ENCODE data around the gene P2RY6.

P2RY6 gene

GRCh38 chr11:73281796-73282660, 9.9 kb downstream of the P2RY6 start:
- no peak for DNase-seq

- DNase-seq: no peak
Observed at GRCh38 chr11:73283276-73284000, 11.3 kb downstream of the P2RY6 start.

DNA sequence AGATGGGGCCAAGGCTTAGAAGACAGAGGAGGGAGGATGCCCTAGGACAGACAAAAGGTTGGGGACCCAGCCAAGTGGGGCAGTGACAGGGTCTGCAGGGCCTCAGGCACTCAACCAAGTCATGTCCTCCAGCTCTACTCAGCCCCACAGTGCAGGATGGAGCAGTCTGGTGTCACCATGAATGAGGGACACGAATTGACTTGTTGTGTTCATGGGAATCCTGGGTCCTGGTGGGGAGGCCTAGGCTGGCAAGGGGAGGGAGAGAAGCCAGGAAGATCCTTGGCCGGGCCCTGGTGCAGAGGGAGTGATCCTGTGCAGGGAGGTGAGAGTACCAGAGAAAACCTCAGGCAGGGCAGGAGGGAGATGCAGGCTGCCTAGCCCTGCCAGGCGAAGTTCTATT, 12.0 kb downstream of the P2RY6 start:
- DNase-seq: no peak

DNA sequence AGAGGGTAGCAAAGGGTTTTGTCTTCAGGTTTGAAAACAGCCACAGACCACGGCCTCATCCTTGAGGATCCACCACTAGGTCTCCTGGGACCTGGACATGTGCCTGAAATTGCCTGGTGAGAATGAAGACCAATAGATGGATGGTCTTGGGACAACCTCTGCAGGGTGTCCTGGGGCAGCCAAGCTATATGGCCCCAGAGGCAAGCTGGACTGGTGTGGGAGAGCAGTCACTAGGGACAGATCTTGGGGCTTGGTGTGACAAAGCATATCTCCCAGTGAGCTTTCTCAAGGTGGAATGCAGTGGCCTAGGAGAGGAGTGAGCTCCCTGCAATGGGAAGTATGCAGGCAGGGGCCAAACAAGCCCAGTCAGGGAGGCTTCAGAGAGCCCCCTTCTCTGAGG, 13.6 kb downstream of the P2RY6 start:
- no peak for DNase-seq

- no peak for DNase-seq
Observed at GRCh38 chr11:73286240-73286810, 14.2 kb downstream of the P2RY6 start.

DNA sequence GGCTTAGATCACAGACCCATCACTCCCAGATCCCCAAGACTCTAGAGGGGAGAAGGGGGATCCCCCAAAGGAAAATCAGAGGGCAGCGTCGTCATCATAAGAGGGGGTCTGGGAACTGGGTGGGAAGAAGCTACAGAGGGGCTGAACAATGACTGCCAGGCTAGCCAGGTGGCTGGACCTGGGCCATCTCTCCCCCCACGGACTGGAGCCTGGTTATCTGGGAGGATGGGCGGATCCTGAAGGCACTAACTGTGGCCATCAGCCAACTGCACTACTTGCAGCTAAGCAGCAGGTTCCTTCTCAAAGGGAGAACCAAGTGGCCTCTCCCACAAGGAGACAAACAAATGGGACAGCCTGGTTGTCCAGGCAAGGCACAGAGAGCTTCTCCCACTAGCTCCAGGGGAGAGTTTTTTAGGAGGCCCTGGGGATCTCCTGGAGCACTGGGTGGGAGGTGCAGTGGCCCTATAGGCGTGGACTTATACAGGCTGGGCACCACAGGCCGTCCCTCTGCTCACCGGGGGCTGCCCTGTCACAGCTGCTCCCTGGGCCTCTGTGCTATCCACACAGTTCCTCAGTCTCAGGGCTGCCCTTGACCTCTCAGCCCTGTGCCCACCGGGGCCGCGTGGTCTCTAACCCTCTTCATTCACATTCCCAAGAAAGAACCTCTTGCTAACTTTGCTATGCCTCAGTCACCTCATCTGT, 15.4 kb downstream of the P2RY6 start:
- DNase-seq: no peak

DNA sequence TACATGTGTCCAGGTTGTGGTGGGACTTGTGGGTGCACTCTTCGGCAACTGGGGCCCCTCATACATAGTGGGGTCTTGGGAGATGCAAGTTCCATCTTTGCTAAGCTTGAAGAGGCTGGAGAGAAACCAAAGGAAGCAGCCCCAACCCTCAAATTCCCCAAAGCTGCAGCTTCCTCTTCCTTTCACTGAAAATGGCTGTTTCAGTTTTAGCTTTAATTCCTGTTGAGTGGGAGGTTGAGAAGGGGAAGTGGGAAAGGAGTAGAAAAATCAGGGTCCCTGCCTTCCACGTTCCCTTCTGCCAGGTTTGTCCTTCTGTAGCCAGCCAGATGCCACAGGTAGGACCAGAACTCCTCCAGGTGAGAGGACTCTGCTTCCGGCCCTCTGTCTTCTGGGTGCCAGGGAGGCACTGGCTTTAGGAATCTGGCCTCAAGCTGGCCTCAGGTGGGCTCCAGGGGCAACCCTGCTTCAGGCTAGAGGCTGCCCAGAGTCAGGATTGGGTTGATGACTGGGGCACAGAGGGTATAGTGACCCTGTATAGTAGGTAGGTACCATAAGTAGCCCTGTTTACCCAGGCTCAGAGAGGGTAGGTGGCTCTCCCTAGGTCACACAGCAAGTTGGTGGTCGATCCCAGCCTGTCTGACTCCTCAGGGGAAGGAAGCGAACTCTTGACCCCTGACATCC, 16.2 kb downstream of the P2RY6 start:
- no peak for DNase-seq

GRCh38 chr11:73288873-73289707, 17.0 kb downstream of the P2RY6 start:
- DNase-seq: peak; percentile 33

DNA sequence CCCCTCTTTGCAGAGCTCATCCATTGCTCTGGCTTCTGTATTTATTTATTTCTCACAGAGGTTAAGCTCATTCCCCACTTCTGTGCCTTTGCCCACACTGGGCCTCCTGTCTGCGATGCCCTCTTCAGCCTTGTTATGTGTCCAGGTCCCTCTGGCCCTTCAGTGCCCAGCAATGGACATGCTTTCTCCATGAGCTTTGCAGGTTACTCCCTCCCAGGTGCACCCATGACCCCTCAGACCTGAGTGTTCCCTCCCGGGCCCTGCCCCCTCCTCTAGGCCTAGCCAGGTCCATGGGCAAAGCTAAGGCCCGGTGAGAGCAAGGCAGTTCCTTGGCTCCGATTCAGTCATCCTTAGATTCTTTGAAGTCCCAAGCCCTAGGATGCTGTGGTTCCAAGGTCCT, 18.4 kb downstream of the P2RY6 start:
- no peak for DNase-seq

- DNase-seq: no peak
Observed at GRCh38 chr11:73291196-73291595, 19.1 kb downstream of the P2RY6 start.

DNA sequence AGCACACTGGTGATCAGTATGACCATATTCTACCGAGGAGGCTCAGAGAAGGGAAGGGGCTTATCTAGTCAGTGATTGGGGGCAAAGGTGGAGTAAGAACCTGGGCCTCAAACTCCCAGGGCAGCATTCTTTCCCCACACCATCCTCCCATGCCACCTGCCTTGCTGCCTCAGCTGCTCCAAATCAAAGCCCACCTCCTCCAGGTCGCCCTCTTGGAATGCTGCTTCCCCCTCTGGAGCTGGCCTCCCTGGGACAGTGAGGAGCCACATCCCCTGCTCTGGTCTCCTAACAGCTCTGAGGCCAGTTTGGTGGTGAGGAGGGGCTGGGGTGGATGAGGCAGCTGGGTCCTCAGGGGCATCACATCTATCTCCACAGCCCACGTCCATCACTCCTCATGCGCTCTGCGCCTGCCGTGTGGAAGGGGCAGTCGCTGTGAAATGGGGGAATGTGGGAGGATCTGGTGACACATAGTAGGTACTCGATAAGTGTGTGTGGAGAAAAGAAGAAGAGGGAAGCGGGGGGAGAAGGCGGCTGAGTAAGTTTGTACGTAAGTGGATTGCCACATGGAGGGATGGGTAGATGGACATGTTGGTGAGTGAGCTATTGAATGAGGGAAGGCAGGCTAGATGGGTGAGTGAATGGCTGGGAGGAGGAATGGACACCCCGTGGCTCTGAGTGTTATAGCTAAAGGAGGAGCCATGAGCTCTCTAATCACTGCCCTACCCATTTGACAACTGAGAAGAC, 19.8 kb downstream of the P2RY6 start:
- no peak for DNase-seq

- DNase-seq: no peak
Observed at GRCh38 chr11:73292525-73292894, 20.4 kb downstream of the P2RY6 start.

DNA sequence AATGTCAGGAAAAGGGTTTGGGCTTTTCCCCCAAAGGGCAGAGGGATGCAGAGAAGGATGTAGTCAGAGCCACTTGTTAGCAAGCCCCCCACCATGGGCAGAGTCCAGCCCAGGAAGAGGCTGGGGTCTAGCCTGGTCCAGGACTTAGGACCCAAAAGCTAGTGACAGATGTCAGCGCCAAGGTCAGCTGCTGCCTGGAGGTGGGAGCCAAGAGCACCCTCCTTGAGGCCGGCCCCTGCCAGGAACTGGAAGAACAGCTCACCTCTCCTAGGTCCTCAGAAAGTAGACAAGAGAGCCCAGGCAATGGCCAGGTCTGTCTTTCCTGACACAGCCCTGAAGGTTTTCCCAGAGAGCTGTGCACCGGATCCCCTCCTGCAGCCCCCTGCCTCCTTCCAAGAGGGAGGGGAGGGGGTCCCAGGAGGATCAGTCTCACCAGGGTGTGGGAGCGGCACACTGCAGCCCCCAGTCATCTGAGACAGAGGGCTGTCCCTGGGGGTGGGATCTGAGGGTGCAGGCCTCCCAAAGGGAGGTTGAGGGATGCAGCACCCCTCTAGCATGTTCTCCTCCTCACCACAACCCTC, 21.3 kb downstream of the P2RY6 start:
- no peak for DNase-seq

GRCh38 chr11:73294604-73295003, 22.5 kb downstream of the P2RY6 start:
- DNase-seq: no peak

DNA sequence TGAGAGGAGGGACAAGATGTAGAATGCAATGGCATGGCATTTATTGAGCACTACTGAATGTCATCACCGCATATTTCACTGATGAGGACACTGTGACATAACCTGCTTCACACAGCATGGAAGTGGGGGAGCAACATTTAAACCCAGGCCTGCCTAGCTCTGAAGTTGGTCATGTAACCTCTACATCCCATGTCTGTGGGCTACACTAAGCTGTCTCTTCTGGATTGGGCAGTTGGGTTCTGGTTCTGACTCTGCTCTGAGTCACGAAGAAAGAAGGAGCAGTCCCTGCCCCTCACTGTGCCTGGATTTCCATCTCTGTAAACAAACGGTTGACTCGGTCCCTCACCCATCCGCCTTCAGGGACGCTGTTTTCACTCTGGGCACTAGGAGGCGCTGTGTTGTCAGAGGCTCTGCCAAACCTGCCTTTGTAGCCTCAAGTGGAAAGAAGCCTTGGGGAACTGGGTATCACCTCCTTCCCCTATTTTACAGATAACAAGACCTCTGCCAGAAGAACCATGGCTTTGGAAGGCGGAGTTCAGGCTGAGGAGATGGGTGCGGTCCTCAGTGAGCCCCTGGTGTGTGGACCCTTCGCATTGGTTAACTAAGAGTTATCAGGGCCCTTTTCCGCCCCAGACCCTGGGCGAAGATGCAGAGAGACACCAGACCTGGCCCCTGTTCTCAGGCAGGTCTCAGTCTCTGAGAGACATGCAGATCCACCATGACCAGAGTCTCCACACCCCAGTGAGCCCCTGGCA, 23.3 kb downstream of the P2RY6 start:
- peak; percentile 21 for DNase-seq

- no peak for DNase-seq
Observed at GRCh38 chr11:73295996-73296318, 23.8 kb downstream of the P2RY6 start.

GRCh38 chr11:73296501-73297230, 24.5 kb downstream of the P2RY6 start:
- no peak for DNase-seq

- no peak for DNase-seq
Observed at GRCh38 chr11:73297231-73297590, 25.1 kb downstream of the P2RY6 start.

GRCh38 chr11:73297702-73298101, 25.6 kb downstream of the P2RY6 start:
- no peak for DNase-seq

All from DMS153 (cell line).